GM19351 (cell line): ENCODE data around the gene EPB41L3.

Experiments used
- ATAC-seq: cut with Tn5 transposase; IDR thresholded peaks from one replicate; pipeline ENCODE4 v1.9.1; 2021; ENCODE audit warnings: mild to moderate bottlenecking, moderate library complexity; ENCODE audit not compliant: unreplicated experiment

Gene EPB41L3

GRCh38 chr18:5419030-5419429 lies 124.8 kb downstream of the EPB41L3 start:
- ATAC-seq, result no peak

GRCh38 chr18:5417342-5417741 lies 126.5 kb downstream of the EPB41L3 start:
- ATAC-seq, result no peak

GRCh38 chr18:5416112-5416511 lies 127.7 kb downstream of the EPB41L3 start:
- ATAC-seq, result no peak

- no peak for ATAC-seq
Observed at GRCh38 chr18:5415665-5416064, 128.1 kb downstream of the EPB41L3 start.

GRCh38 chr18:5415031-5415430 lies 128.8 kb downstream of the EPB41L3 start:
- no peak for ATAC-seq

GRCh38 chr18:5414546-5414945 lies 129.3 kb downstream of the EPB41L3 start:
- no peak for ATAC-seq

- ATAC-seq, result no peak
Observed at GRCh38 chr18:5413447-5413846, 130.3 kb downstream of the EPB41L3 start.

- no peak for ATAC-seq
Observed at GRCh38 chr18:5410582-5410981, 133.2 kb downstream of the EPB41L3 start.

- no peak for ATAC-seq
Observed at GRCh38 chr18:5398269-5398668, 145.5 kb downstream of the EPB41L3 start.

- ATAC-seq, result no peak
Observed at GRCh38 chr18:5397102-5397501, 146.7 kb downstream of the EPB41L3 start.

GRCh38 chr18:5395860-5396448 lies 147.8 kb downstream of the EPB41L3 start:
- no peak for ATAC-seq

GRCh38 chr18:5393779-5394178 lies 150.0 kb downstream of the EPB41L3 start:
- no peak for ATAC-seq

GRCh38 chr18:5391409-5391808 lies 152.4 kb downstream of the EPB41L3 start:
- no peak for ATAC-seq

GRCh38 chr18:5389356-5389755 lies 154.4 kb downstream of the EPB41L3 start:
- no peak for ATAC-seq

- ATAC-seq, result no peak
Observed at GRCh38 chr18:5388896-5389295, 154.9 kb downstream of the EPB41L3 start.

GRCh38 chr18:5380586-5380985 lies 163.2 kb downstream of the EPB41L3 start:
- ATAC-seq, result no peak

GRCh38 chr18:5376986-5377385 lies 166.8 kb downstream of the EPB41L3 start:
- ATAC-seq, result no peak

- ATAC-seq, result no peak
Observed at GRCh38 chr18:5370332-5370731, 173.5 kb downstream of the EPB41L3 start.

GRCh38 chr18:5369513-5369912 lies 174.3 kb downstream of the EPB41L3 start:
- no peak for ATAC-seq

GRCh38 chr18:5365443-5365842 lies 178.4 kb downstream of the EPB41L3 start:
- ATAC-seq, result no peak

GRCh38 chr18:5350636-5351035 lies 193.2 kb downstream of the EPB41L3 start:
- no peak for ATAC-seq
